ENCODE data around the gene FBXO9.
"Not testable (repeated sequence)": the region's sequence is repeated elsewhere in the genome, so short reads cannot be mapped to it uniquely, and the experiment has no call there.

The FBXO9 gene

DNA sequence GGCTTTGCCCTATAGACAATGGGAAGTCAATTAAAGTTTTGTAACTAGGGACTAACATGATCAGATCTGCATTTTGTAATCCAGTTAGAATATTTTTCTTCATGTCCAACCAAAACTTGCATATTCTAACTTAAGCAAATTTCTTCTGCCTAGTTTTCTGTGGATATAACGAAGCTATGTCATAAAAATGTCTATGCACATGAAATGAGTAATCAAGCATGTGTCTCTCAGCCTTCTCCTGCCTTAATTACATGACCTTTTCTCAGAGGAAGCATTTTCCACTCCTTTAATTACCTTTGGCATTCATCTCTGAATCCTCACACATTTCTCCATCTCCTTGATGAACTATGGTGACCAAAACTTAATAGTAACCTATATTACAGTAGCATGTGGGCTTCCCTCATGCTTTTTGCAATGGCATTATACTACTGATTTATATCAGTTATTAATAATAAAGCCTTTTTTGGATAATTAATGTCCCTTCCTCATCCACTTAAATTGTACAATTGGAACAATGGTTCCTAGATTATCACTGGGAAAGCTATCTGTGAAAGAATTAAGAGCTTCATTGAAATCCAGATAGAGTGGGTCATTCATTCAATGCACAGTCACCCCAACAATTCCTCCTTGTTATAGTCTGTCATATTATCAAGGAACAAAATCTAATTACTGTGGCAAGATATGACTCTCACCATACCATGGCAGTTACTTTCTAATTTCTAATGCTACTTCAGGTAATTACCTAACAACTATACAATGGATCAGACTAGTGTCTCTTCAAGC, 19.1 kb upstream of the FBXO9 start:
- no peak for DNase-seq

DNA sequence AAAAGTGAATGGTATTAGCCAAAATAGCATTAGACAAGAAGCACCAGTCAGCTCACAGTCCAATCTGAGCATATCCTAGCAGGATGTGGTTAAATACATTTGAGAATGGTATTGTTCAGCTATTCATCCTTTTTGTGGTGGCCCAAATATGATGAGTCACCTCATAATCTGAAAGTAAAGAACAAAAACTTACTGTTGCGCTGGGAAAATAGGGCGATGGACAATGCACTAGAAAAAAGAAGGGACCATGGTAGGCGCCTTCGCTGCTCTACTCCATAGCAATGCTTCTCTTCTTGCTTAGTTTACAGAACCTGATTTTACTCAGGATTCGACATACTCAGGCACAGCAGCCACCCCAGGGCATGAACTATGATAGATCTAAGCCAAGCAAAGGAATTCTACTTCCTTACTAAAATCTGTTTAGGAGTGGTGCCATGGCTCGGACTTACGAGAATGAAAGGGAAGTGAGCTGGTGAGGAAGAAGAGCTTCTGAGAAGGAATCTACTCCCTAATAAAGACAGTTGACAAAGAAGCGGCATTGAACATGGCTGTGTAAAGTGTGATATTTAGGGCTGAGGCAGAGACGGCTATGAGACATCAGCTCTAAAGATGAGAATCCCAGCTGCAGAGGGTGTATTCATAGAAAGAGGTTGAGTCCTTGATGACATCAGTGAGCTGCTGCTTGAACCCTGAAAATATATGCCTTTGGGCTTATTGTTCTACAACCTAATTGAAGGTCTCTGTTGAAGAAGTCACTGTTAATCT, 16.6 kb upstream of the FBXO9 start:
- no peak for DNase-seq

DNA sequence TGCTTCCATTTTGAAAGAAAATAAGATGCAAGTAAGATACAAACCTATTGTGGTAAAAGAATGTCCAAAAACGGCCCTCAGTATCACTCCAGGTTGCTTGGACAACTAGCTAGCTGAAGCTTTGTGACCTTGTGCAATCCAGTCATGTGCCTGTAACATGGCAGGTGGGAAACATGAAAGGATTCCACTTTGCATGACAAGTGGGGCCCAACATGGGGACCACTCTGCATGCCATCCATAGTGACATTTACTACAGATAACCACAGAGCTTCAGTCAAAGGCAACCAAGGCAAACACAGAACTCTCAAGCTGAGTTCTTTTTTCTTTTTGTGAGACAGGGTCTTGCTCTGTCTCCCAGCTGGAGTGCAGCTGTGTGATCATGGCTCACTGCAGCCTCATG, 15.8 kb upstream of the FBXO9 start:
- no peak for DNase-seq

DNA sequence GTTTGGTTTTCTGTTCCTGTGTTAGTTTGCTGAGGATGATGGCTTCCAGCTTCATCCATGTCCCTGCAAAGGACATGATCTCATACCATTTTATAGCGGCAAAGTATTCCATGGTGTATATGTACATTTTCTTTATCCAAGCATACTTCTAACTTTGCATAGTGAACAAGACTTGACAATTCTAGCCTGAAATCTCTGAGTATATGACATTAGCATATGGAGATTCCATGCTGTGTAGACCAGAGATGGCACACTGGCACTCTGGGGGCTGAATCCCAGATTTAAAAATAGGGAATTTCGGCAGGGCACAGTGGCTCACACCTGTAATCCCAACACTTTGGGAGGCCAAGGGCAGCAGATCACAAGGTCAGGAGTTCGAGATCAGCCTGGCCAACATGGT, 13.1 kb upstream of the FBXO9 start:
- not testable (repeated sequence) for DNase-seq

DNA sequence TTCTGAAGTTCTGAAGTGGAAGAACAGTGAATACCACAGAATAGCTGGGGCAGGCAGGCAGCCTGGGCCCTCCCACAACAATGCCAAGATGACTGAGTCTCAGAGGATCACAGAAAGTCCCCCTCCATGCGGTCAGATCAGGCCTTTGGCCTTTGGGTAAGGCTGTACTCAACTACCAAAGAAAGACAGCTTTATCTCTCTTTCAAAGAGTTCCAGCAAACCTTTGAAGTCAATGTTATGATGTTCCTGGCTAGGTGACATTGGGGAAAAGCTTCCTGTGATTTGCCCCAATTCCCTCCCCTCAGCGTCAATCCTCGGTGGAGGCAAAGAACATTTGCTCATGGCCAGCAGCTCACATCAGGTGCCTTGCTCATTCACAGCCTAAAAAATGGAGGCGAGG, 10.7 kb upstream of the FBXO9 start:
- no peak for DNase-seq

DNA sequence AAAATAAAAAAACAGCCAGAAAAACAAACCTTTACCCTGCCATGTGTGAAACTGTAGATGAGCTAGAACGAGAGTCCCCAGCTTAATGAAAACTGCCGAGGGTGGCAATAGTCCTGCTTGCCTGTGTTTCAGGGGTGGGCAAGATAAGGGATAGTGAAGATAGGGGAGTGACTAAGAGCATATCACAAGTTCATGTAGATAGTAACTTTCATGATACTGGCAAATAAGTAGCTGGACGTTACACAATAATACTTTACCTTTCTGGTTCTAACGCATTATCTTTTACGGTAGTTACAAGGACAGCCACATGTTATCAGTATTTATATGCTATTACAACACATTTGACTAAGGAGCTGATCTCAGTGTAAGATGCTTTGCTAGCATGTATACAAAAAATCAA, 9.3 kb upstream of the FBXO9 start:
- no peak for DNase-seq

DNA sequence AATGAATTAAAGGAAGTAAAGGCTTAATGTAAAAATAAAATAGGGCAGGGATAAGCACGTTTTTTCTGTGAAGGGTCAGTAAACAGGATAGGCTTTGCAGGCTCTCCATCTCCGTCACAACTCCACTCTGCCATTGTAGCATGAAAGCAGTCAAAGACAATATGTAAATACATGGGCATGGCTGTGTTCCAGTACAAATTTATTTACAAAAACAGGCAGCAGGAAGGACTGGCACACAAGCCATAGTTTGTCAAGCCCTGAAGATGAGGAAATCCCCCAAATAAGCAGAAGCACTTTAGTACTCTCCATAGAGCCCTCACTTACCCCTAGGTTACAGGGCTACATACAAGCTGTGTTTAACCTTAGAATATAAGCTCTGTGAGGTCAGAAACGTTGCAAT, 8.9 kb upstream of the FBXO9 start:
- DNase-seq: peak in 1 of 51 donors; percentile 6

DNA sequence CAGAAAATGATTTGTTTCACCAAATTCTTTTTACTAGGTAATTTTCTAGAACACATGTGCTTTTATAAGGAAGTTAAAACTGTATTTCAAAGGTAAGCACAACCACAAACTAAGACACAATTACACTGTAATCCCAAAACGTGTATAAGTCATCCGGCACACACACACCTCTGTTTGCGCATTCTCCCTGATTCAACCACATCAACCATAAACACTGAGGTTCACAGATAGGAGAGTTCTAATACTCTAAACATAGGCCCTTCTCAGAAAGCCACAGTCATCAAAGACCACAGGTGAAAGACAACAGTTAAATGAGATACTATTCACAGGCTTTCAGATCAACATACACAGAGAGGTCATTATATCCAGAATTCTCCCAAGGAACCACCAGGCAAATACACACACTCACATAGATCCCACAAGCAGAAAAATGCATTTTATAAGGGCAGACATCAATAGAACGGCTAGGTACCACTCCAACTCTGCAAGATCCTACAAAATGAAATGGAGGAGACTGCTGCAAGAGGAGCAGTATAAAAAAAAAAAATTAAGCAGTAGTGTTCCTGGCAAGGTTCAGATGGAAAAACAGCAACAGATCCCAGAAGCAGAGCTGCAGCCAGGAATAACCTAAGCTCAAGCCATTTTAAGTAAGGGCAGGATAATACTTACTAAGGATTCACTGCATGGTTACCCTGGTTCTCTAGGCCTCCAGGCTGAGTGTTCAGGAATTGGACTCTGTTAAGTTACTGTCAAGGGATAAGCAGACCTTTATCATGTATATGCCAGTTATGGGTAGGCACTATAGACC, 6.6 kb upstream of the FBXO9 start:
- DNase-seq: no peak

DNA sequence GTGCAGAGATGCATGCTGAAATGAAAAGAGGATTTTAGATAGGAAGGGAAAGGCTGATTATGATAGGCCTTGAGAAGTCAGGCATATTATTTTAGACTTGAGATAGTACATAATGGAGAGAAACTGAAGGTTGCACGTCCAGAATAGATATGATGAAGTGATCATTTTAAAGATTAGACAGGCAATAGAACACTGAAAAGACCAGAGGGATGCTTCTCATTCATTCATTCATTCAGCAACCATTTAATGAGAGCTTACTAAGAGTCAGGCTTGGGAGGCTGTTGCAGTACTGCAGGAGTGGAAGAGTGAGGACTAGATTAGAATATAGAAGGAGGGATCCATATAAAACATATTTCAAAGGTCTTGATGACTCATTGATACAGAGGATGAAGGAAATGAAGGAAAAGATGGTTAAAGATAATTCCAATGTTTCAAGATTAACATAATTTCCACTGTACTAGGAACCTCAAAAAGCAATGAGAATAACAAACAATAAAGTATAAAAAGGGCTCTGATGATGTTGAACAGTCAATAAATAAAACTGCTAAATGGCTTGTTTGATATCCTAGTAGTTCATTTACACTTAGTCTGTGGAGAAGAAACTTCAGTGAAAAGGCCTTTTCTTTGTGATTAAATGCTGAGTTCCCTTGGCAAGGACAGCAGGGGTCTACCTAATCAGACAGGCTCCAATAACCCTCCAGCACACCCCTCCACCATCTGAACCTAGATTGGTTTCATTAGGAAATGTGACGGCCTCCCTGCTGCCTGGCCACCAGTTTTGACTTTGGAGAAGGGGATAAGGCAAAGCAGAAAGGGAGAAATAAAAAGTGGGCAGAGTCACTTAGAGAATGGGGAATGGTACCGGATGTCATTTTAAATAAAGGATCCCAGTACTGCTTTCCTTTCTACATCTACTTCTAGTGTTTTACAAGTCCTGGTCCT, 5.3 kb upstream of the FBXO9 start:
- peak in 1 of 51 donors; percentile 26 for DNase-seq

DNA sequence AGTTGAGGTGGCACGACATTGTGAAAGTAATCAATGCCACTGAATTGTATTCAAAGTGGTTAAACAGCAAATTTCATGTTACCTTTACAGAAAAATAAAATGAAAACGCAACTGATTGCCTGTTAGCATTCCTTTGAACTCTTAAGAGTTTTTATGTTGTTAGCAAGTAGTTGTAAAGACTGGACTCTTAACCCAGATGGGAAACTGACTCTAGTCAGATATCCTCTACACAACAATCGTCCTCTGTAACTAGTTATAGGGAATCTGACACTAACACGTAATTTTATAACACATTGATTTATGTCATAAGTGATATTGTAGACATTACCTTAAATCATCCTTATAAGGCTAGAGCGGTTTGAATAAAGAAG, 3.0 kb upstream of the FBXO9 start:
- DNase-seq: no peak

DNA sequence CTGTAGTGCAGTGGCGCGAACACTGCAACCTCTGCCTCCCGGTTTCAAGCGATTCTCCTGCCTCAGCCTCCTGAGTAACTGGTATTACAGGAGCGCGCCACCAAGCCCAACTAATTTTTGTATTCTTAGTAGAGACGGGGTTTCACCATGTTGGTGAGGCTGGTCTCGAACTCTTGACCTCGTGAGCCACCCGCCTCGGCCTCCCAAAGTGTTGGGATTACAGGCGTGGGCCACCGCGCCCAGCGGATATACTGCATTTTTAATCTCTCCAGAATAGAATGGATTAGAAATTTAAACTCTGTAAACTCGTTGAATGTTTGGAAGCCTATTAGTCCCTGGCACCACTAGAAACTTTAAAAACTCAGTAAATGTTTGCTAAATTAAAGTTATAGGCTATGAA, 949 bp upstream of the FBXO9 start:
- not testable (repeated sequence) for DNase-seq

DNA sequence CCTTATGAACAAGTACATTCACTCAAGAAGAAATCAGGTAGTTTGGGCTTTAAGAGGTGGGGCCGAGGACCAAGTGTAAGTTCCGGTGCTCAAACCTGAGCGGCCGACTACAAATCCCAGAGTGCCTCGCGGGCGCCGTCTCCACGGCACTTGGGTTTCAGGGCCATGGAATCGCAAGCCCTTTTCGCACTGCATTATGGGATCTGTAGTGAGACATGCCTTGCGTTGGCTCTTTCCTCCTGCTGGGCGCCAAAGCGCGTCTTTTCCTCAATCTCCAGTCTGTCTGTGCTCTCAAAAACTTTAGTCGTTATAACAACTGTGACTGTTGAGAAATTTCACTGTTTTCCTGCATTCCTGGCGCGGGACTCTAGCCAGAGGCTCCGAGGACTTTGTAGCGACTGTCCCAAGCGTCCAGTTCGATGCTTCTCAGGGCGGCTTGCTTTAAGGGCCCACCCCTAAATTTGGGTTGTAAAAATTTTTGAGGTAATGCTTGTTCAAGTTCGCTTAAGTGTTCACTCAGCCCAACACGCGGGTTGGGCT, 408 bp upstream of the FBXO9 start:
- DNase-seq: peak; percentile 50 to 98 (median 93)

DNA sequence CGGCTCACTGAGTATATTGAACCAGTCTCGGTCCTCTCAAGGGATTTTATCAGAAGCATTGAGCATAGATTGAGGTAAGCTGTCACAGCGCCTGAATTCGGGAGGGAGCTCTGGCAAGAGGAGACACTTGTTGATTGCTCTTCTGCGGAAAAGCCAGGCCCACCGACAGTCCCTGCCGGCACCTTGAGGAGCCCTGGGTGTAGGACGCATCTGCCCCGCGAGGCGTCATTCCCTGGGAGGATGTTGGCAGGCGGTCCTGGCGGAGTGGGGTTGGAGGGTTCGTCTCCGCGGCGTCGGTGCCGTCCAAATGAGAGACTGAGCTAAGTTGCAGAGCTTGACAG, 843 bp downstream of the FBXO9 start:
- peak in 33 of 51 donors; percentile 6 to 72 (median 45) for DNase-seq

DNA sequence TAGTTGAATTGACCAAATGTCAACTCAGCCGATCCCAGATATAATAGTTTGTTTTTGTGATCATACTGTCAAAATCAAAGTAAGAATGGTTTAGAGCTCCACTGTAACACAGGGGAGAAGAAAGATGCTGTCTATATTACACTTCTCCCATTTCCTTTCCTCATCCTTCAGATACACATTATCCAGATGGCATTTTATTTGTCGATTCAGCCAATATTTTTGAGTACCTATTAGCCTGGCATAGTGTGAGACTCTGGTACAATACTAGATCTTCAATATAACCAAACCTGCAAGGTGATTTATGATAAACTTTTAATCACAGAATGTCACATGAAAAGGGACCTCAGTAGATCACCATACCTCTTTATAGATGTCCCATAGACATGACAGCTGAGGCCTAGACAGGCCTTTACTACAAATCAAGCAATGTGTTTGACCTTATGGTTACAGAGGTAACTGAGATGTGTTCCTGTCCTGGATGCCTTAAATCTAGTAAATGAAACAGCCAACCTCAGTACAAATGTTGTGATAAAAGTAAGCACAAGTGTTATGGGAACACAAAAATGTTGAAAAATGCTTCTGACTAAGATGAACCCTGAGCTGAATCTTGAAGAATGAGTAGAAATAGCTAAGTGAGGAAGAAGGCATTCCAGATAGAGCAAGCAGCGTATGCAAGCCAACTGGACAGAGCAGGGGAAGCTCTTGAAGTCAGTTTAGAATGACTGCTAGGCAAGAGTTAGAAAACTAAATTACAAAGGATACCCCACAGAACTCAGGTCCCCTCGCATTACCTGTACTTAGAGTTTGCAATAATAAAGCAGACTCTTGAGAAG, 1.9 kb downstream of the FBXO9 start:
- DNase-seq: no peak

DNA sequence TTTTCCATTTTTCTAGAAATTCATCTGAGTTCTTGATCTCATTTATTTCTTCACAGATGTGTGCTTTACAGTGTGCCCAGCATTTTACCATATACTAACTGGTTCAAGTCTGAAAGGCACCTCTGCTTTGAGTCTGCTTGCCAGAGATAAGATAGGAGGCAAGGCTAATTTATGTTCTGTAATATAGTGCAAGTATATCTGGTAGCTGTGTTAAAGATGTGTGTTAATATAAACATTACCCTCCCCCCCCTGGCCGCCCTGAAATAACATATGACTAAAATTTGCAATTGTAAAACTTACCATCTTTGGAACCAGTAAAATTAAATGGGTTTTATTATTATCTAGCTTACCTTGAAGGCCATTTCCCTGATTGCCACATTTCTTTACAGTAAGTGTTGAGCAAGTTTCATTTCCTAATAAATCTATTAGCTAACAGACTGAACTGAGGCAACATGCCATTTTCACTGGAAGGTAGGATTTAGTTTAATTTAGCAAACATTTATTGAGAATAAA, 2.7 kb downstream of the FBXO9 start:
- DNase-seq: no peak

DNA sequence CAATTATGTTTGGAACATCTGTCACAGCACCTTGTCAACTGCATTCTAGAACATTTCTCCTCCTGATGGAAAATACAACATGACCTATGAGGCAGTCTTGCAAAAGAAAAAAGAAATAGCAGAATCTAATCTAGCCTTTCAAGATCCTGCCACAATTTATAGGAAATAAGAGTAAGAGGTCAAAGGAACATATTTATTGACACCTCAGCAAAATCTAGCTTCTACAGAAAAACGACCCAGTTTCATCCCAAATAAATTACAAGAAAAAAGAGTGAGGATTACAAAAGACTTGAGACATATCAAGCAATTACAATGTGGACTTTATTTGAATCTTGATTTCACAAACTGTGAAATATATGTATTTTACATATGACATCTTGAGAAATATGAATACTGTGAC, 4.2 kb downstream of the FBXO9 start:
- DNase-seq: no peak

DNA sequence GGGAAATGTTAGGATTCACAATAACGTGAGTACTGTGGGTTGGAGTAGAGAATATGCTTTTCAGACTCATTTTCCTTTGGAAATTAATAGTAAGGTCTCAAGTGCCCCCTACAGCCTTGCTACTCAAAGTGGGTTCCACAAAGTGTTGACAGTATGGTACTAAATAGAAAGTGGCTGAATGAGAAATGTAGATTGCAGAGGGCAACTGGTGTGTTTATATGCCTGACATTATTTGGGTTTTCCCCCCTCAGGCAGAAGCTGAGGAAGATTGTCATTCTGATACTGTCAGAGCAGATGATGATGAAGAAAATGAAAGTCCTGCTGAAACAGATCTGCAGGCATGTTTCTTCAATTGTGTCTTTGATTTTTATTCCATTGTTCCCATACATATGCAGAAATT, 5.6 kb downstream of the FBXO9 start:
- no peak for DNase-seq

DNA sequence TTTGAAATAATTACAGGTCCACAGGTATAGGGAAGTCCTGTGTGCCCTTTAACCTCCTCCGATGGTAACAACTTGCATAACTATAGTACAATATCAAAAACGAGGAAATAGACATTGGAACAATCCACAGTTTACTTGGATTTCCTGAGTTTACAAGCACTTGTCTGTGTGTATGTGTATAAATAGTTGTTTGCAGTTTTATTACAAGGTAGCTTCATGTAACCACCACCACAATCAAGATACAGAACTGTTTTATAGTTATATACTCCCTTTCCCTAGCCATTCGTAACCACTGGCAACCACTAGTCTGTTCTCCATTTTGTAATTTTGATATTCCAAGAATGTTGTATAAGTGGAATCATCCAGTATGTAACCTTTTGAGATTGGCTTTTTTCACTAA, 9.1 kb downstream of the FBXO9 start:
- no peak for DNase-seq

DNA sequence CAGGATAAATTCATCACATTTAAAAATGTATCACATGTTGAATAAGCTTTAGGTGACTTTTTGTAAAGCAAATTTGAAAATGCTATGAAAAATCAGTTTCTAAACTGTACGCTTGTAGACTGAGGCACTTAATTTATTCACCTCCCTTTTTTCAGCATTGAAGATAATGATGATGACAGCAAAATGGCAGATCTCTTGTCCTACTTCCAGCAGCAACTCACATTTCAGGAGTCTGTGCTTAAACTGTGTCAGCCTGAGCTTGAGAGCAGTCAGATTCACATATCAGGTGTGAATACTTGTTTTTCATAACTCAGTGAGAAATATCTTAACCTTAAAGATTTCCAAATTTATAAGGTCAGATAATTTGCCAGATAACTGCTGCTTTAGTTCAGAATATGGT, 15.6 kb downstream of the FBXO9 start:
- no peak for DNase-seq

DNA sequence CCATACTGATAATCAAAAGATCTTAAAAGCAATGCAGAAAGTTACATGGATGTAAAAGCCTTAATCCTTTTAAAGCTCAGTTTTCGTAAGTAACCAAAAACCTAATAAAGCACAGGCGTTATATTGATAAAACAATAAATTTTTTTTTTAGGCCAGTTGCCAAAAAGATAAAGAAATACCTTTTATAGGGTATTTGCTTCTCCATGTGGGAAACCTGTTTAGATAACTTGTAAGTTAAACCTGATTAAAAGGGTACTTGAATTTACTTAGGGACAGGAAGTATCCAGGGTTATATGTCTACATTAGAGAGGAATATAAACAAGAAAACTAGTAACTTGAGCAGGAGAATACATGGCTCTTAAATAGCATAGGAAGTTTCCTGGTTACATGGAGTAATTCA, 21.1 kb downstream of the FBXO9 start:
- no peak for DNase-seq
